ENCODE data around the gene OR5AP2.
A peak's percentile ranks its signal among the peaks of the same experiment; 100 is the strongest.
"Not testable (repeated sequence)": the region's sequence is repeated elsewhere in the genome, so short reads cannot be mapped to it uniquely, and the experiment has no call there.

The OR5AP2 gene

DNA sequence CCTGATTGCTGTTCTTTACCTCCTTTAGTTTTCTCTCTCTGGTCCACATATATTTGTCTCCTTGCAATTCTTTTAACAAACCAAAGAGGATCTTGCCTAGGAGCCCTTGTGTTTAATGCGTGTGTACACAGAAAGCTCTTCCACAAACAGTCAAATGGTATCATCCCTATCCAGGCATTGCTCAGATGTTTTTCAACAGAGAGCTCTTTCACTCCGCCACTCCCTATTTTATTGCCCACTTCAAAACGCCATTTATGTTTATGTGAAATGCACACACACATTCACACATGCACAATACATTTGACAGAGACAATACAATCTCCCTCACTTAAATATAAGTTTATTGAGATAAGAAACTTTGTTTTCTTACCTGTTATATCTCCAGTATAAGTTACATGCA lies 4.7 kb downstream of the OR5AP2 start:
- no peak overlapping the region for H3K27ac ChIP-seq
- H3K27me3 ChIP-seq = no peaks in the 10 kb centered on the region
- no peaks in the 10 kb centered on the region for H3K36me3 ChIP-seq
- H3K4me3 ChIP-seq = no peak overlapping the region
- no peaks in the 10 kb centered on the region for H3K9me3 ChIP-seq
- H3K4me1 ChIP-seq = no peaks in the 10 kb centered on the region
- intact Hi-C loops (cut with DNase I; ENCODE audit: low total_unique reads) = no loop called here
- DNase-seq = no peak
- TF ChIP-seq, protein P1, sequence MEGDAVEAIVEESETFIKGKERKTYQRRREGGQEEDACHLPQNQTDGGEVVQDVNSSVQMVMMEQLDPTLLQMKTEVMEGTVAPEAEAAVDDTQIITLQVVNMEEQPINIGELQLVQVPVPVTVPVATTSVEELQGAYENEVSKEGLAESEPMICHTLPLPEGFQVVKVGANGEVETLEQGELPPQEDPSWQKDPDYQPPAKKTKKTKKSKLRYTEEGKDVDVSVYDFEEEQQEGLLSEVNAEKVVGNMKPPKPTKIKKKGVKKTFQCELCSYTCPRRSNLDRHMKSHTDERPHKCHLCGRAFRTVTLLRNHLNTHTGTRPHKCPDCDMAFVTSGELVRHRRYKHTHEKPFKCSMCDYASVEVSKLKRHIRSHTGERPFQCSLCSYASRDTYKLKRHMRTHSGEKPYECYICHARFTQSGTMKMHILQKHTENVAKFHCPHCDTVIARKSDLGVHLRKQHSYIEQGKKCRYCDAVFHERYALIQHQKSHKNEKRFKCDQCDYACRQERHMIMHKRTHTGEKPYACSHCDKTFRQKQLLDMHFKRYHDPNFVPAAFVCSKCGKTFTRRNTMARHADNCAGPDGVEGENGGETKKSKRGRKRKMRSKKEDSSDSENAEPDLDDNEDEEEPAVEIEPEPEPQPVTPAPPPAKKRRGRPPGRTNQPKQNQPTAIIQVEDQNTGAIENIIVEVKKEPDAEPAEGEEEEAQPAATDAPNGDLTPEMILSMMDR (IDR thresholded peaks at IDR 0.05) = no peak

DNA sequence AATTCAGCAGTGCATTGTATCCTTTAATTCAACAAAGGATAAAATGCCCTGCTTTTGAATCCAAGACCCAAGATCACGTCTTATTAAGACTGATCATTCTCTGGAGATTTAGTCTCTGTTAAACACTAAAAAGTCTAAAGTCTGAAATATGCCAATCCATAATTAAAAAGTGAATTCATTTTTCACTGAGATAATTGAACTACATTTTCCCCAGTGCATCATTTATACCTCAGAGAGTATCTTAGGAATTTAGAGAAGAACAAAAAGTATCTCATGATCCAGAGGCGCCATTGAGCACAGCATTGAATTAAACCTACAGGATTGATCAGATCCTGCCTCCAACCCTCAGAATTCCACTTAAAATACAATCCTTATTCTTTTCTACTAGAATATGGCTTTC lies 5.4 kb downstream of the OR5AP2 start:
- Histone ChIP-seq H3K4me3 (no peak overlapping the region), H3K27me3 (no peaks in the 10 kb centered on the region), H3K27ac (no peak overlapping the region), H3K4me1 (no peaks in the 10 kb centered on the region), H3K9me3 (no peaks in the 10 kb centered on the region), H3K36me3 (no peaks in the 10 kb centered on the region)
- intact Hi-C loops (cut with DNase I; ENCODE audit: low total_unique reads) = no loop called here
- DNase-seq = no peak
- TF ChIP-seq, protein P1 (IDR thresholded peaks at IDR 0.05) = no peak

DNA sequence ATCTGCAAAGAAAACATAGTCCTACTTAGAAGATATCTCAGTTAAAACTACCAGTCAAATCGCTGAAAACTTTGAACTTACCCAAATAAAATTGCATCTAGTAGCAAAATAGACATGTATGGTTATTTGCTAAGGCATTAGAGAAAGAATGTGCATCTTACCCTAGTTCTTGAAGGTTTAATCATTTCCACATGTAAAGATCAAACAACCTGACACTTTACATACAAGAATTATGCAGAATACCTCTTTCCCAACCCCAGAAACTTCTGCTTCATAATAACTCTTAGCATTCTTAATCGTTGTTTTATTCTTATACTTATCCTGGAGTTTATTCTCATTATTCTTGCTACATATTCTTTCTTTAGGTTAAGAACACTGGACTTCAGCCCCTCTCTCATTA lies 9.9 kb downstream of the OR5AP2 start:
- no peak overlapping the region for H3K27ac ChIP-seq
- no peak for DNase-seq
- no peaks in the 10 kb centered on the region for H3K27me3 ChIP-seq
- no peak overlapping the region for H3K4me3 ChIP-seq
- TF ChIP-seq, protein P1 (IDR thresholded peaks at IDR 0.05) = no peak
- intact Hi-C loops (cut with DNase I; ENCODE audit: low total_unique reads) = no loop called here
- no peaks in the 10 kb centered on the region for H3K36me3 ChIP-seq
- H3K4me1 ChIP-seq = no peaks in the 10 kb centered on the region
- no peaks in the 10 kb centered on the region for H3K9me3 ChIP-seq

DNA sequence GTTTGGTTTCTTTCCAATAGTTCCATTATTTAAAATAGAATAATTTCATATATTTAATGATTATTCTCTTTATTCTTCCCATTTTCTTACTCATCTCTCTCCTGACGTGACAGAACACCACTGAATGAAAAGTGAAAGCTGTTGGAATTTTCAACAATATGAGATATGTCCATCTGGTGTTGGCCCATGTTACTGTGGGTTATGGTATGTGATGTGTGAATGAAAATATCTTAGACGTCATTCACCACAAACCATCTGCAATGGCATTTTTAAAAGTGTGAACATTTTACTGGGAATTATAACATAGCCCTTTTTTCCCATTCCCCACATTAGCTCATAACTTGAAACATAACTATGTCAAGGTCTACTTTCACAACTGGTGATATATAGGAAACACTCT lies 16.3 kb downstream of the OR5AP2 start:
- Histone ChIP-seq H3K4me3 (no peak overlapping the region), H3K4me1 (peaks cover 0 to 5% (median 0%) of the 10 kb centered on the region in 4 donors), H3K27me3 (no peaks in the 10 kb centered on the region), H3K36me3 (no peaks in the 10 kb centered on the region), H3K9me3 (no peaks in the 10 kb centered on the region), H3K27ac (no peak overlapping the region)
- TF ChIP-seq, protein P1 (IDR thresholded peaks at IDR 0.05) = no peak
- DNase-seq = no peak
- intact Hi-C loops (cut with DNase I; ENCODE audit: low total_unique reads) = loop anchor here (10.0 kb wide), 1 partner anchor 159 kb away; no protein-coding TSS in a partner anchor

DNA sequence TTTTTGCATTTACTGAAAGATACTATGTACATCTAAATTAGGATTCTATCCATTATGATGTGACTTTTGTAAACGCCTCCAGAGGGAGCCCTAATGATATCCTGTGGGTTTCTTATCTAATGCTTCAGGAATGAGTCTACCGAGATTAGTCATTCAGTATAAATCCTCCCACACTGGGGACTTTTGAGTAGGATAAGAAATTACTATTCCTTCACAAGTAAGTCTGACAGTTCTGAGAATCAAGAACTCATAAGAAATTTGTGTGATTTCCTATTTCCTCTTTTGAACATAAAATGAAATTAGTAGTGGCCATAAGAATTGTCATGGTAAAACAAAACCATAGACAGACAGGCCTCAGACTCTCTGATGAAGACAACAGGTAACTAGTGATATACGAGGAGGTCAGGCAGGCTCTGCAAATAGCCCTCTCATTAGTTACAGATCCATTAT lies 17.6 kb downstream of the OR5AP2 start:
- no peak for DNase-seq
- H3K9me3 ChIP-seq = no peaks in the 10 kb centered on the region
- H3K27ac ChIP-seq = no peak overlapping the region
- no peaks in the 10 kb centered on the region for H3K27me3 ChIP-seq
- TF ChIP-seq, protein P1 (IDR thresholded peaks at IDR 0.05) = peak; percentile 36 to 43
- H3K4me1 ChIP-seq = peaks cover 0 to 5% (median 0%) of the 10 kb centered on the region in 4 donors
- no peak overlapping the region for H3K4me3 ChIP-seq
- H3K36me3 ChIP-seq = no peaks in the 10 kb centered on the region
- intact Hi-C loops (cut with DNase I; ENCODE audit: low total_unique reads) = loop anchor here (10.0 kb wide), 1 partner anchor 160 kb away; no protein-coding TSS in a partner anchor

DNA sequence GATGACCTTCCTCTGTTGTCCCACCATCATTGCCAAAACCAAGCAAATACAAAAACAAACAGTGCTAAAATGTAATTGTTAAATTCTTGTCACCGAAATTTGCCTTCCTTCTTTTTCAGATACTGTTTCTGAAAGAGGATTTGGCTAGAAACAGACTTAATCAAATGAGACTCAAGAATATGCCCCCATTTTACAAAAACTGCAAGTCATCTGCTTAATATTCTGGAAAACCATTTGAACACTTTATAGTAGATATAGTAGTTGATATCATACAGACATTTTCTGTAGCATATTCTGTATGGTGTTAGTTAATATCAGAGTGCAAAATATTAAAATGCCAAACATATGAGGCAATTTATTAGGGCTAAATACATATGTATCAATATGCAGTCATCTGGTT lies 31.1 kb downstream of the OR5AP2 start:
- Histone ChIP-seq H3K4me1 (no peaks in the 10 kb centered on the region), H3K9me3 (no peaks in the 10 kb centered on the region), H3K36me3 (no peaks in the 10 kb centered on the region), H3K4me3 (no peak overlapping the region), H3K27ac (no peak overlapping the region), H3K27me3 (no peaks in the 10 kb centered on the region)
- DNase-seq = no peak
- intact Hi-C loops (cut with DNase I; ENCODE audit: low total_unique reads) = no loop called here
- TF ChIP-seq, protein P1 (IDR thresholded peaks at IDR 0.05) = no peak

DNA sequence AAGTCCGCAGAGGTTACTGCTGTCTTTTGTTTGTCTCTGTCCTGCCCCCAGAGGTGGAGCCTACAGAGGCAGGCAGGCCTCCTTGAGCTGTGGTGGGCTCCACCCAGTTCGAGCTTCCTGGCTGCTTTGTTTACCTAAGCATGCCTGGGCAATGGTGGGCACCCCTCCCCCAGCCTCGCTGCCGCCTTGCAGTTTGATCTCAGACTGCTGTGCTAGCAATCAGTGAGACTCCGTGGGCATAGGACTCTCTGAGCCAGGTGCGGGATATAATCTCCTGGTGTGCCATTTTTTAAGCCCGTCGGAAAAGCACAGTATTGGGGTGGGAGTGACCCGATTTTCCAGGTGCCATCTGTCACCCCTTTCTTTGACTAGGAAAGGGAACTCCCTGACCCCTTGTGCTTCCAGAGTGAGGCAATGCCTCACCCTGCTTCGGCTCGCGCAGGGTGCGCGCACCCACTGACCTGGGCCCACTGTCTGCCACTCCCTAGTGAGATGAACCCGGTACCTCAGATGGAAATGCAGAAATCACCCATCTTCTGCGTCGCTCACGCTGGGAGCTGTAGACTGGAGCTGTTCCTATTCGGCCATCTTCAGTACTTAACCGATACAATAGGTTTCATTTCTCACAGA lies 50.0 kb downstream of the OR5AP2 start:
- DNase-seq = not testable (repeated sequence)

More for the DNA sequence above, 50.0 kb downstream of the OR5AP2 start:
- H3K27ac ChIP-seq; intact Hi-C loops (cut with DNase I; ENCODE audit: low total_unique reads); H3K36me3 ChIP-seq; H3K27me3 ChIP-seq; H3K4me1 ChIP-seq; H3K4me3 ChIP-seq: not testable (repeated sequence)
- peaks cover 0 to 14% (median 5%) of the 10 kb centered on the region in 3 donors for H3K9me3 ChIP-seq
